Upper lobe of left lung (tissue), 6 donors: ENCODE measurements around the gene ARHGEF39. TPM values are rescaled to one million over a fixed set of nuclear protein-coding genes. Genes with fewer than 3 reads are reported as not detected.

ENCODE experiments used
- ATAC-seq, 2 donors: fragments of 200-7000 bp; cut with Tn5 transposase; one replicate each; pipeline ENCODE4 v1.9.1; 2022; ENCODE audit warnings: mild to moderate bottlenecking in 2 of 2, moderate library complexity in 2 of 2; ENCODE audit not compliant: low FRiP score in 2 of 2
- DNase-seq, 2 donors: peaks; one replicate each; pipeline ENCODE4 v3.0.0-alpha.2; 2019 to 2020
- H3K27ac ChIP-seq, 4 donors: fragments of 200-600 bp; sonication (generic); one replicate each; pipeline ENCODE4 v1.5.1; 2016 to 2019
- H3K27me3 ChIP-seq, 4 donors: fragments of 200-600 bp; sonication (generic); one replicate each; pipeline ENCODE4 v1.5.1; 2017 to 2019
- H3K36me3 ChIP-seq, 4 donors: fragments of 200-600 bp; sonication (generic); one replicate each; pipeline ENCODE4 v1.5.1; 2016 to 2019
- H3K4me1 ChIP-seq, 4 donors: fragments of 200-600 bp; sonication (generic); one replicate each; pipeline ENCODE4 v1.5.1; 2018 to 2019
- H3K4me3 ChIP-seq, 4 donors: fragments of 200-600 bp; sonication (generic); one replicate each; pipeline ENCODE4 v1.5.1; 2017 to 2019; ENCODE audit warnings: mild to moderate bottlenecking in 2 of 4, moderate library complexity in 1 of 4
- H3K9me3 ChIP-seq, 4 donors: fragments of 200-600 bp; sonication (generic); one replicate each; pipeline ENCODE4 v1.5.1; 2018 to 2019
- EP300 ChIP-seq, 4 donors: sonication (generic); formaldehyde crosslinking; IDR thresholded peaks; one replicate each; pipeline ENCODE4 v1.5.1; 2017; ENCODE audit warnings: antibody characterized with exemption in 4 of 4, control low read depth in 2 of 4
- POLR2A ChIP-seq, 4 donors: fragments of 450-650 bp; IDR thresholded peaks; one replicate each; pipeline ENCODE4 v1.5.1; 2016 to 2017; ENCODE audit warnings: antibody characterized with exemption in 4 of 4, mild to moderate bottlenecking in 2 of 4
- POLR2AphosphoS5 ChIP-seq, 2 donors: sonication (generic); formaldehyde crosslinking; IDR thresholded peaks; one replicate each; pipeline ENCODE4 v1.5.1; 2017; ENCODE audit warnings: antibody characterized with exemption in 2 of 2
- WGBS, 2 donors: methylation state at CpG; one replicate each; pipeline ENCODE4 v1.1.5; 2017 to 2018; 5-methylcytosine and 5-hydroxymethylcytosine counted together
- total RNA-seq, 6 donors: library from RNA; depleted of rRNA in 4 of 6; stranded (reverse); fragments of >200 nt in 4 of 6; gene quantifications; one replicate each; pipeline versions ENCODE4 v1.1.0 to v1.2.1, GENCODE V29; 2016 to 2021
- TF ChIP-seq, protein P1 (sequence below), 6 experiments: fragments of 450-650 bp in 4 of 6; fragments of 200-600 bp in 2 of 6; sonication (generic) in 2 of 6; IDR thresholded peaks; one replicate each; pipeline ENCODE4 v1.5.1; 2016 to 2019; ENCODE audit warnings: antibody characterized with exemption in 6 of 6
- donor health status: DM: no; HTN: no; CAD: no; lungs with moderate emphysema.
- donor health status: DM: no; HTN: yes; CAD: no; lungs with severe emphysema.

ARHGEF39 gene
- total RNA-seq, 6 donors from 2014 or later, result 0.30 to 1.1 (median 0.37) TPM; not detected in 1

DNA sequence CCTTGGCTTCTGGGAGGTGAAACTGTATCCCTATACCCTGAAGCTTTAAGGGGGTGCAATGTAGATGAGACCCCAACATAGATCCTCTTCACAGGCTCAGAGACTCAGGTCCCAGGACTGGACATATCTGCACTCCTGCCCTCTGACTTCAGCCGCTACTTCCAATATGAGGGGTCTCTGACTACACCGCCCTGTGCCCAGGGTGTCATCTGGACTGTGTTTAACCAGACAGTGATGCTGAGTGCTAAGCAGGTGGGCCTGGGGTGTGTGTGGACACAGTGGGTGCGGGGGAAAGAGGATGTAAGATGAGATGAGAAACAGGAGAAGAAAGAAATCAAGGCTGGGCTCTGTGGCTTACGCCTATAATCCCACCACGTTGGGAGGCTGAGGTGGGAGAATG, 14.1 kb upstream of the ARHGEF39 start:
- Histone ChIP-seq H3K27ac (no peak overlapping the region), H3K27me3 (no peaks in the 10 kb centered on the region), H3K4me1 (peaks cover 6 to 26% (median 17%) of the 10 kb centered on the region in 4 donors), H3K4me3 (no peak overlapping the region), H3K36me3 (peaks cover 0 to 13% (median 2%) of the 10 kb centered on the region in 4 donors), H3K9me3 (no peaks in the 10 kb centered on the region)
- TF ChIP-seq EP300 (IDR thresholded peaks at IDR 0.05) (no peak), POLR2AphosphoS5 (IDR thresholded peaks at IDR 0.05) (no peak), POLR2A (IDR thresholded peaks at IDR 0.05) (no peak)
- TF ChIP-seq, protein P1, sequence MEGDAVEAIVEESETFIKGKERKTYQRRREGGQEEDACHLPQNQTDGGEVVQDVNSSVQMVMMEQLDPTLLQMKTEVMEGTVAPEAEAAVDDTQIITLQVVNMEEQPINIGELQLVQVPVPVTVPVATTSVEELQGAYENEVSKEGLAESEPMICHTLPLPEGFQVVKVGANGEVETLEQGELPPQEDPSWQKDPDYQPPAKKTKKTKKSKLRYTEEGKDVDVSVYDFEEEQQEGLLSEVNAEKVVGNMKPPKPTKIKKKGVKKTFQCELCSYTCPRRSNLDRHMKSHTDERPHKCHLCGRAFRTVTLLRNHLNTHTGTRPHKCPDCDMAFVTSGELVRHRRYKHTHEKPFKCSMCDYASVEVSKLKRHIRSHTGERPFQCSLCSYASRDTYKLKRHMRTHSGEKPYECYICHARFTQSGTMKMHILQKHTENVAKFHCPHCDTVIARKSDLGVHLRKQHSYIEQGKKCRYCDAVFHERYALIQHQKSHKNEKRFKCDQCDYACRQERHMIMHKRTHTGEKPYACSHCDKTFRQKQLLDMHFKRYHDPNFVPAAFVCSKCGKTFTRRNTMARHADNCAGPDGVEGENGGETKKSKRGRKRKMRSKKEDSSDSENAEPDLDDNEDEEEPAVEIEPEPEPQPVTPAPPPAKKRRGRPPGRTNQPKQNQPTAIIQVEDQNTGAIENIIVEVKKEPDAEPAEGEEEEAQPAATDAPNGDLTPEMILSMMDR (IDR thresholded peaks at IDR 0.05), result no peak
- ATAC-seq (no peak), DNase-seq (no peak)
- WGBS, 2 donors, result 93 to 96% methylated on average over 5 of the region's 5 CpGs

DNA sequence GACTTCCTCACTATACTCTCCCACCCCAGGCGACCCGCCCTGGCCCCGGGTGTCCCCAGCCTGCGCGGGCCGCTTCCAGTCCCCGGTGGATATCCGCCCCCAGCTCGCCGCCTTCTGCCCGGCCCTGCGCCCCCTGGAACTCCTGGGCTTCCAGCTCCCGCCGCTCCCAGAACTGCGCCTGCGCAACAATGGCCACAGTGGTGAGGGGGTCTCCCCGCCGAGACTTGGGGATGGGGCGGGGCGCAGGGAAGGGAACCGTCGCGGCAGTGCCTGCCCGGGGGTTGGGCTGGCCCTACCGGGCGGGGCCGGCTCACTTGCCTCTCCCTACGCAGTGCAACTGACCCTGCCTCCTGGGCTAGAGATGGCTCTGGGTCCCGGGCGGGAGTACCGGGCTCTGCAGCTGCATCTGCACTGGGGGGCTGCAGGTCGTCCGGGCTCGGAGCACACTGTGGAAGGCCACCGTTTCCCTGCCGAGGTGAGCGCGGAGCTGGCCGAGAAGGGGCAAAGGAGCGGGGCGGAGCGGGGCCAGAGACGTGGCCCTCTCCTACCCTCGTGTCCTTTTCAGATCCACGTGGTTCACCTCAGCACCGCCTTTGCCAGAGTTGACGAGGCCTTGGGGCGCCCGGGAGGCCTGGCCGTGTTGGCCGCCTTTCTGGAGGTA, 10.9 kb upstream of the ARHGEF39 start:
- peak in 1 of 2 donors; percentile 88 for DNase-seq
- Histone ChIP-seq H3K4me3 (peak overlapping the region; percentile 19 to 55 (median 42)), H3K9me3 (no peaks in the 10 kb centered on the region), H3K4me1 (peaks cover 6 to 12% (median 12%) of the 10 kb centered on the region in 4 donors), H3K36me3 (no peaks in the 10 kb centered on the region), H3K27ac (no peak overlapping the region), H3K27me3 (no peaks in the 10 kb centered on the region)
- TF ChIP-seq, protein P1 (IDR thresholded peaks at IDR 0.05), result peak in 1 of 6 experiments; percentile 5
- TF ChIP-seq POLR2A (IDR thresholded peaks at IDR 0.05) (no peak), POLR2AphosphoS5 (IDR thresholded peaks at IDR 0.05) (no peak), EP300 (IDR thresholded peaks at IDR 0.05) (no peak)
- ATAC-seq, result peak; percentile 53 to 77
- WGBS, 2 donors, result 10 to 14% methylated on average over 23 to 35 of the region's 51 CpGs

DNA sequence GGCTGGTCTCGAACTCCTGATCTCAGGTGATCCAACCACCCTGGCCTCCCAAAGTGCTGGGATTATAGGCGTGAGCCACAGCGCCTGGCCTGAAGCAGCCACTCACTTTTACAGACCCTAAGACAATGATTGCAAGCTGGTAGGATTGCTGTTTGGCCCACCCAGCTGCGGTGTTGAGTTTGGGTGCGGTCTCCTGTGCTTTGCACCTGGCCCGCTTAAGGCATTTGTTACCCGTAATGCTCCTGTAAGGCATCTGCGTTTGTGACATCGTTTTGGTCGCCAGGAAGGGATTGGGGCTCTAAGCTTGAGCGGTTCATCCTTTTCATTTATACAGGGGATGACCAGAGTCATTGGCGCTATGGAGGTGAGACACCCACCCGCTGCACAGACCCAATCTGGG, 10.2 kb upstream of the ARHGEF39 start:
- 63 to 100% methylated on average over 1 to 13 of the region's 13 CpGs for WGBS, 2 donors
- Histone ChIP-seq H3K4me3 (peak overlapping the region in 3 of 4 donors; percentile 38 to 55 (median 47)), H3K4me1 (peaks cover 6 to 12% (median 12%) of the 10 kb centered on the region in 4 donors), H3K36me3 (no peaks in the 10 kb centered on the region), H3K9me3 (no peaks in the 10 kb centered on the region), H3K27ac (no peak overlapping the region), H3K27me3 (no peaks in the 10 kb centered on the region)
- ATAC-seq, result peak in 1 of 2 donors; percentile 11
- TF ChIP-seq EP300 (IDR thresholded peaks at IDR 0.05) (no peak), POLR2AphosphoS5 (IDR thresholded peaks at IDR 0.05) (no peak), POLR2A (IDR thresholded peaks at IDR 0.05) (no peak)
- TF ChIP-seq, protein P1 (IDR thresholded peaks at IDR 0.05), result no peak
- no peak for DNase-seq

DNA sequence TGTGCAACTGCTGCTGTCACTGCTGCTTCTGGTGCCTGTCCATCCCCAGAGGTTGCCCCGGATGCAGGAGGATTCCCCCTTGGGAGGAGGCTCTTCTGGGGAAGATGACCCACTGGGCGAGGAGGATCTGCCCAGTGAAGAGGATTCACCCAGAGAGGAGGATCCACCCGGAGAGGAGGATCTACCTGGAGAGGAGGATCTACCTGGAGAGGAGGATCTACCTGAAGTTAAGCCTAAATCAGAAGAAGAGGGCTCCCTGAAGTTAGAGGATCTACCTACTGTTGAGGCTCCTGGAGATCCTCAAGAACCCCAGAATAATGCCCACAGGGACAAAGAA, 9.0 kb upstream of the ARHGEF39 start:
- H3K27ac ChIP-seq, result no peak overlapping the region
- peaks cover 6 to 12% (median 12%) of the 10 kb centered on the region in 4 donors for H3K4me1 ChIP-seq
- H3K36me3 ChIP-seq, result no peaks in the 10 kb centered on the region
- no peak for ATAC-seq
- no peak for DNase-seq
- WGBS, 2 donors, result 80 to 87% methylated on average over 3 of the region's 3 CpGs
- H3K4me3 ChIP-seq, result no peak overlapping the region
- no peaks in the 10 kb centered on the region for H3K9me3 ChIP-seq
- no peaks in the 10 kb centered on the region for H3K27me3 ChIP-seq
- TF ChIP-seq EP300 (IDR thresholded peaks at IDR 0.05), result no peak

DNA sequence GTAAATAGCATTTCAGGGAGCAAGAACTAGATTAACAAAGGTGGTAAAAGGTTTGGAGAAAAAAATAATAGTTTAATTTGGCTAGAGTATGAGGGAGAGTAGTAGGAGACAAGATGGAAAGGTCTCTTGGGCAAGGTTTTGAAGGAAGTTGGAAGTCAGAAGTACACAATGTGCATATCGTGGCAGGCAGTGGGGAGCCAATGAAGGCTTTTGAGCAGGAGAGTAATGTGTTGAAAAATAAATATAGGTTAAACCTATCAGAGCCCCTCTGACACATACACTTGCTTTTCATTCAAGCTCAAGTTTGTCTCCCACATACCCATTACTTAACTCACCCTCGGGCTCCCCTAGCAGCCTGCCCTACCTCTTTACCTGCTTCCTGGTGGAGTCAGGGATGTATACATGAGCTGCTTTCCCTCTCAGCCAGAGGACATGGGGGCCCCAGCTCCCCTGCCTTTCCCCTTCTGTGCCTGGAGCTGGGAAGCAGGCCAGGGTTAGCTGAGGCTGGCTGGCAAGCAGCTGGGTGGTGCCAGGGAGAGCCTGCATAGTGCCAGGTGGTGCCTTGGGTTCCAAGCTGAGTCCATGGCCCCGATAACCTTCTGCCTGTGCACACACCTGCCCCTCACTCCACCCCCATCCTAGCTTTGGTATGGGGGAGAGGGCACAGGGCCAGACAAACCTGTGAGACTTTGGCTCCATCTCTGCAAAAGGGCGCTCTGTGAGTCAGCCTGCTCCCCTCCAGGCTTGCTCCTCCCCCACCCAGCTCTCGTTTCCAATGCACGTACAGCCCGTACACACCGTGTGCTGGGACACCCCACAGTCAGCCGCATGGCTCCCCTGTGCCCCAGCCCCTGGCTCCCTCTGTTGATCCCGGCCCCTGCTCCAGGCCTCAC, 8.4 kb upstream of the ARHGEF39 start, which contains the start of gene CA9:
Gene CA9, plus strand, starts transcription at position 797 of the 893 bp plus-strand sequence. Its CDS starts 32 bp downstream, at position 829.
- H3K9me3 ChIP-seq, result no peaks in the 10 kb centered on the region
- H3K4me3 ChIP-seq, result no peak within 1 kb of the TSS
- H3K4me1 ChIP-seq, result peaks cover 6 to 12% (median 12%) of the 10 kb centered on the region in 4 donors
- DNase-seq, result peak in 1 of 2 donors; percentile 35
- no peaks in the 10 kb centered on the region for H3K36me3 ChIP-seq
- no peak within 1 kb of the TSS for H3K27ac ChIP-seq
- TF ChIP-seq POLR2AphosphoS5 (IDR thresholded peaks at IDR 0.05), result no peak
- no peak for TF ChIP-seq POLR2A (IDR thresholded peaks at IDR 0.05)
- TF ChIP-seq, protein P1 (IDR thresholded peaks at IDR 0.05), result no peak
- TF ChIP-seq EP300 (IDR thresholded peaks at IDR 0.05), result no peak
- 64 to 71% methylated on average over 8 to 10 of the region's 10 CpGs for WGBS, 2 donors
- no peak for ATAC-seq
- H3K27me3 ChIP-seq, result no peaks in the 10 kb centered on the region
